ENCODE data around the gene NCK2.

NCK2 gene

GRCh38 chr2:105744909-105745853 is at the start of gene NCK2:
Gene NCK2, plus strand, starts transcription at chr2:105744912. Its CDS starts 110,152 bp downstream, at chr2:105855064.
- no peak for DNase-seq

GRCh38 chr2:105697781-105698449 is 46.8 kb upstream of the NCK2 start:
- DNase-seq: no peak

- DNase-seq: no peak
Observed at GRCh38 chr2:105698820-105699219, 45.9 kb upstream of the NCK2 start.

- no peak for DNase-seq
Observed at GRCh38 chr2:105701042-105701441, 43.7 kb upstream of the NCK2 start.

- DNase-seq: no peak
Observed at GRCh38 chr2:105708697-105709096, 36.0 kb upstream of the NCK2 start.

GRCh38 chr2:105711394-105711793 is 33.3 kb upstream of the NCK2 start:
- DNase-seq: no peak

GRCh38 chr2:105712166-105712915 is 32.4 kb upstream of the NCK2 start:
- no peak for DNase-seq

GRCh38 chr2:105712981-105713596 is 31.6 kb upstream of the NCK2 start:
- DNase-seq: no peak

- DNase-seq: no peak
Observed at GRCh38 chr2:105714141-105714540, 30.6 kb upstream of the NCK2 start.

GRCh38 chr2:105718846-105719481 is 25.7 kb upstream of the NCK2 start:
- no peak for DNase-seq

GRCh38 chr2:105721991-105722511 is 22.7 kb upstream of the NCK2 start:
- no peak for DNase-seq

GRCh38 chr2:105722726-105723297 is 21.9 kb upstream of the NCK2 start:
- DNase-seq: no peak

- DNase-seq: no peak
Observed at GRCh38 chr2:105723431-105723830, 21.3 kb upstream of the NCK2 start.

GRCh38 chr2:105725388-105725787 is 19.3 kb upstream of the NCK2 start:
- DNase-seq: no peak

- no peak for DNase-seq
Observed at GRCh38 chr2:105730170-105730569, 14.5 kb upstream of the NCK2 start.

- DNase-seq: no peak
Observed at GRCh38 chr2:105731511-105731910, 13.2 kb upstream of the NCK2 start.

GRCh38 chr2:105732101-105732500 is 12.6 kb upstream of the NCK2 start:
- DNase-seq: no peak

- no peak for DNase-seq
Observed at GRCh38 chr2:105732955-105733607, 11.6 kb upstream of the NCK2 start.

- DNase-seq: no peak
Observed at GRCh38 chr2:105733875-105734274, 10.8 kb upstream of the NCK2 start.

- DNase-seq: no peak
Observed at GRCh38 chr2:105734762-105735538, 9.8 kb upstream of the NCK2 start.
